GM12801 (cell line): ENCODE data around the gene ENTPD1.

Experiments
- TF ChIP-seq, protein P1 (sequence below): IDR thresholded peaks from one replicate; pipeline ENCODE4 v1.5.1; 2011; ENCODE audit warnings: control low read depth; ENCODE audit not compliant: insufficient read length; ENCODE audit errors: extremely low read depth

The ENTPD1 gene, protein sequence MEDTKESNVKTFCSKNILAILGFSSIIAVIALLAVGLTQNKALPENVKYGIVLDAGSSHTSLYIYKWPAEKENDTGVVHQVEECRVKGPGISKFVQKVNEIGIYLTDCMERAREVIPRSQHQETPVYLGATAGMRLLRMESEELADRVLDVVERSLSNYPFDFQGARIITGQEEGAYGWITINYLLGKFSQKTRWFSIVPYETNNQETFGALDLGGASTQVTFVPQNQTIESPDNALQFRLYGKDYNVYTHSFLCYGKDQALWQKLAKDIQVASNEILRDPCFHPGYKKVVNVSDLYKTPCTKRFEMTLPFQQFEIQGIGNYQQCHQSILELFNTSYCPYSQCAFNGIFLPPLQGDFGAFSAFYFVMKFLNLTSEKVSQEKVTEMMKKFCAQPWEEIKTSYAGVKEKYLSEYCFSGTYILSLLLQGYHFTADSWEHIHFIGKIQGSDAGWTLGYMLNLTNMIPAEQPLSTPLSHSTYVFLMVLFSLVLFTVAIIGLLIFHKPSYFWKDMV

DNA sequence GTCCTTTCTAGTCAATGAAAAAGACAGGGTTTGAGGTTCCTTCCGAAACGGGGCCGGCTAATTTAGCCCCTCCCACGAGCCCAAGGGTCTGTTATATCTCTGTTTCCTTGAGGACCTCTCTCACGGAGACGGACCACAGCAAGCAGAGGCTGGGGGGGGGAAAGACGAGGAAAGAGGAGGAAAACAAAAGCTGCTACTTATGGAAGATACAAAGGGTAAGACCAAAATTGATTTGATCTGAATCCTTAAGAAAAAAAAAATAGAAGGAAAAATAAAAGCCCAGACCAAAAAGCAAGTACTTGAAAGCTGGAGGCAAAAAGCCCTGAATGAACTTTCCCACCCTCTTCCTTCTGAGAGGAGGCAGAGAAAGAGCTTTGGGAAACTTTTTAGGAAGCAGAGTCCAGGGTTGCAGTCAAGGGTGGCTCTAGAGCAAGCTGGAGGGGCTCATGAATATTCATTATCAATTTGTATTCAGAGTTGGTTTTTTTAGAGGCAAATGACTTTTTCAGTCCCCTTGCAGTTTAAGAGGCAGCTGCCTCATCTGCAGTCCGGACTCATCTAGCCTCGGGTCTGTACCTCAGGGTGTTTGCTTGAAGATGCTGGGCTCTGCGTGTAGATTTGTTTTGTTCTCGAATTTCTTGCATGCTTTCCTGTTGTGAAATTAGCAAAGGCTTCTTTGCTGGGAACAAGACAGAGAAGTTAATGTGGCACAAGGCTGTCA, at the start of gene ENTPD1:
Gene ENTPD1, plus strand, starts transcription at position 123 of the 721 bp plus-strand sequence. Its CDS starts 77 bp downstream, at position 200.
- TF ChIP-seq, protein P1, sequence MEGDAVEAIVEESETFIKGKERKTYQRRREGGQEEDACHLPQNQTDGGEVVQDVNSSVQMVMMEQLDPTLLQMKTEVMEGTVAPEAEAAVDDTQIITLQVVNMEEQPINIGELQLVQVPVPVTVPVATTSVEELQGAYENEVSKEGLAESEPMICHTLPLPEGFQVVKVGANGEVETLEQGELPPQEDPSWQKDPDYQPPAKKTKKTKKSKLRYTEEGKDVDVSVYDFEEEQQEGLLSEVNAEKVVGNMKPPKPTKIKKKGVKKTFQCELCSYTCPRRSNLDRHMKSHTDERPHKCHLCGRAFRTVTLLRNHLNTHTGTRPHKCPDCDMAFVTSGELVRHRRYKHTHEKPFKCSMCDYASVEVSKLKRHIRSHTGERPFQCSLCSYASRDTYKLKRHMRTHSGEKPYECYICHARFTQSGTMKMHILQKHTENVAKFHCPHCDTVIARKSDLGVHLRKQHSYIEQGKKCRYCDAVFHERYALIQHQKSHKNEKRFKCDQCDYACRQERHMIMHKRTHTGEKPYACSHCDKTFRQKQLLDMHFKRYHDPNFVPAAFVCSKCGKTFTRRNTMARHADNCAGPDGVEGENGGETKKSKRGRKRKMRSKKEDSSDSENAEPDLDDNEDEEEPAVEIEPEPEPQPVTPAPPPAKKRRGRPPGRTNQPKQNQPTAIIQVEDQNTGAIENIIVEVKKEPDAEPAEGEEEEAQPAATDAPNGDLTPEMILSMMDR: no peak

DNA sequence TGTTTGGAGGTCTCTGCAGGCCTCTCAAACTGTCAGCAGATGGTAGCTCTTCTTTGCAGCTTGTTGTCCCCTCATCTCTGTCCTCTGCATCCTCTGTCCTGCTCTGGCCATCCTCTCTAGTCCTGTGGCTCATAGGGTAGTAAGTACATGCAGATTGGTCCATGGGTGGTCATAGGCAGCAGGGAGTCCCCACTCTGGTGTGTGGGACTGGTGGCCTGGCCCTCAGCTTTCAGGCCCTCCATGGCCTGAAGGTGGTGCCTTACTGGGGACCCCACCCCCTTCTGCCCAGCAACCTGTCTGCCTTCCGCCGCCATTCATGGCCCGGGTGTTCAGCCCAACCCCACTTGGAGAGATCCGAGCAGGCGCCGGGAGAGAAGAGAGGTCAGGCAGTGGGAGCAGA, 49.4 kb upstream of the ENTPD1 start:
- TF ChIP-seq, protein P1: no peak

DNA sequence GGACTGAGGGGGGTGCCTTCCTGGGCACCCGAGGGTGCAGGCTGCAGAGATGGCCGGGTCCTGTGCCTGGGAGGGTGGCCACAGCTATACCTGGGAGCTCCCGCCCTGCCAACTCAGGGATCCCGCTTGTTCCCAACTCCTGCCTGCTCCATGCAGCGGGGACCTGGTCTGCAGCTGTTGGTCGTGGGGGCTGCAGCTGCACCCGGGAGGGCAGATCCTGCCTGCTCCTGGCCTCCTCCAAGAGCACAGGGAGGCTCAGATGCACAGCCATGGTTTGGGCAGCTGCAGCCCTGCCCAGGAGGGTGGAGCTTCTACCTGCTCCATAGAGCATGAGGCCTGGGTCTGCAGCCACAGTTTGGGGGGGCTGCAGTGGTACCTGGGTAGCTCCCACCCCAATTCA, 49.0 kb upstream of the ENTPD1 start:
- TF ChIP-seq, protein P1: no peak

DNA sequence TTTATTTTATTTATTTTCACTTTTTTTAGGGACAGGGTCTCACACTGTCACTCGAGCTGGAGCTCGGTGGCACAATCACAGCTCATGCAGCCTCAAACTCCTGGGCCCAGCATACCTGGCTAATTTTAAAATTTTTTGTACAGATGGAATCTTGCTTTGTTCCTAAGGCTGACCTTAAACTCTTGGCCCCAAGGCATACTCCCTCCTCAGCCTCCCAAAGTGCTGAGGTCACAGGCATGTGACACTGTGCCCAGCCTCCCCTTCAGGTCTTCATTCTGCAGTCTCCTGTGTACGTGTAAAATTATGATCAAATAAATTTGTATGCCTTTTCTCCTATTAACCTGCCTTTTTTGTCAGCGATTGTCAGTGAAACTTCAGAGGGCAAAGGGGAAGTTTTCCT, 44.5 kb upstream of the ENTPD1 start:
- TF ChIP-seq, protein P1: no peak

DNA sequence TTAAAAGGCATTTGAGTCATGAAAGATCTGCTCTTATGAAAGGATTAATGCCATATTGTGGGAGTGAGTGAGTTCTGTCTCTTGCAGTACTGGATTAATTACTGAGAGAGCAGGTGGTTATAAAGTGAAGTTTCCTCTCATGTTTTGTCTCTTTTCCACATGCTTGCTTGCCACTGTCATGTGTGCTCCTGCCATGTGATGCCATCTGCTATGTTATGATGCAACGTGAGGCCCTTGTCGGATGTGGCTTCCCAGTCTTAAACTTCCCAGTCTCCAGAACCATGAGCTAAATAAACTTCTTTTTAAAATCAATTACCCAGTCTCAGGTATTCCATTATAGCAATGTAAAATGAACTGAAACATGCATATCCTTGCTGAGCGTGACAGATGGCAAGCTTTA, 39.5 kb upstream of the ENTPD1 start:
- TF ChIP-seq, protein P1: no peak

DNA sequence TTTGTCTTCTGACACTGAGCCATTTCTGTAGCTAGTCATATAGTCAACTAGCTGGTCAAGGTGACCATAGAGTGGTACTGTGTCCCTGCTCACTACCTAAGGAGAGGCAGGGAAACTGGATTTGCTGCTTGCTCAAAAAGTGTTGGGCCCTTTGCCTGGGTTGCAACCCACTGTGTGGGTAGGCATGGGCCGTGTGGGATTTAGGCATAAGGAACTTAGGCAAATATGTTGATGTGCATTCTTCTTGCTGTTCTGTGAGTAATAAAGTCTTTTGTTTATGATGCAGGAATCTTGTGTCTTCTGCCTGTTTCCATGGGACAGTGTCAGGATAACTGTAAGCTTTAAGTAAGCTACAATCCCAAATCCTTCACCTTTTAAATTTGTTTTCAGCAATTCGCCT, 39.1 kb upstream of the ENTPD1 start:
- TF ChIP-seq, protein P1: no peak

DNA sequence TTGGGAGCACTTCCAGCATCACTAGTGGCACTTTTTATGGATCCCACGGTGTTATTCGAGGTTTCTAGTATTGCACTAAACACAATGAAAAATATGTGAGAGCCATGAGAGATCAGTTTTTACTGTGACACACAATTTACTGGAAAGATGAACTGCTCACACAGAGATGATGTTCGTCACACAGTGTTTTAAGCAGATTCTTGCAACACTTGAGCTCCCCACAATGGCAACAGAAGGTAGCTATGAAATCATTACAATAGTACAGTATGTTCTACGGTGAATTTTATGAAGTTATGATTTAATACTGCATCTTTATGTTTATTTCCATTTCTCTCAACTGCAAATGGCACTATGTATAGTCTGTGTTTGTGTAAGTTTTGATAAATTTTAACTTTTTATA, 27.4 kb upstream of the ENTPD1 start:
- TF ChIP-seq, protein P1: no peak
